NCI-H1105 (cell line): ENCODE results near the gene PTPRD.
"Not testable (repeated sequence)": the region's sequence is repeated elsewhere in the genome, so short reads cannot be mapped to it uniquely, and the experiment has no call there.

Source experiments
- DNase-seq: peaks from one replicate; lab custom pipeline; 2025; lab: John Stamatoyannopoulos, UW

Gene PTPRD

GRCh38 chr9:9170439-9171134, 1442.2 kb downstream of the PTPRD start:
- DNase-seq = peak; percentile 54

GRCh38 chr9:9142001-9142400, 1470.8 kb downstream of the PTPRD start:
- DNase-seq = peak; percentile 71

GRCh38 chr9:9133526-9133925, 1479.3 kb downstream of the PTPRD start:
- DNase-seq = no peak

- DNase-seq = no peak
Observed at GRCh38 chr9:9124616-9125015, 1488.2 kb downstream of the PTPRD start.

DNA sequence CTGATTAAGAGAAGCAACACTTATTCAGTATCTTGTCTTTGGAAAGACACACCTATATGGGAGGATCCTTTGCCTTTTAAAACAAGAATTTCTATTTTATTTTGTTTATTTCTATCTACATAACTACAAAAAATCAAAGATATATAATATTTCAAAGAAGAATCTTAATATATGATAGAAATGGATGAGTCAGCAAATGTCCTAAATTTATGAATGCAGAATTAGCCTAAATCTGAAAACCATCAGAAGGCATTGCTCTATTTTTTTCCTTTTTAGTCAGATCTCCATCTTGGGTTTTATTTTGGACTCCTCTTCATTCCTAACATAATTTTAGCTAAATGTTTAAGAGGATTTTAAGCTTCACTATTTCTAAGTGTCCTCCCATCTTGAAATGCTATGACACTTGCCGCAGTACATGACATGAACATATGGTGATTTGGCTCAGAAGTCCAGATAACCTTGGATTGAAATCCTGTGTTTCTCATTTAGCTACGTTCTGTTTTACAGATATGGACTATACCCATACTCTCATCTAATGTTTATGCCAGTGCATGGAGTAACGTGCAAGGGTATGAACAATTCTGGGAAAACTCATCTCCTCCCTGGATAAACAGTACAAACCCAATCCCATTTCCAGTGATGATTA, 1490.4 kb downstream of the PTPRD start:
- no peak for DNase-seq

- peak; percentile 47 for DNase-seq
Observed at GRCh38 chr9:9117866-9118265, 1494.9 kb downstream of the PTPRD start.

DNA sequence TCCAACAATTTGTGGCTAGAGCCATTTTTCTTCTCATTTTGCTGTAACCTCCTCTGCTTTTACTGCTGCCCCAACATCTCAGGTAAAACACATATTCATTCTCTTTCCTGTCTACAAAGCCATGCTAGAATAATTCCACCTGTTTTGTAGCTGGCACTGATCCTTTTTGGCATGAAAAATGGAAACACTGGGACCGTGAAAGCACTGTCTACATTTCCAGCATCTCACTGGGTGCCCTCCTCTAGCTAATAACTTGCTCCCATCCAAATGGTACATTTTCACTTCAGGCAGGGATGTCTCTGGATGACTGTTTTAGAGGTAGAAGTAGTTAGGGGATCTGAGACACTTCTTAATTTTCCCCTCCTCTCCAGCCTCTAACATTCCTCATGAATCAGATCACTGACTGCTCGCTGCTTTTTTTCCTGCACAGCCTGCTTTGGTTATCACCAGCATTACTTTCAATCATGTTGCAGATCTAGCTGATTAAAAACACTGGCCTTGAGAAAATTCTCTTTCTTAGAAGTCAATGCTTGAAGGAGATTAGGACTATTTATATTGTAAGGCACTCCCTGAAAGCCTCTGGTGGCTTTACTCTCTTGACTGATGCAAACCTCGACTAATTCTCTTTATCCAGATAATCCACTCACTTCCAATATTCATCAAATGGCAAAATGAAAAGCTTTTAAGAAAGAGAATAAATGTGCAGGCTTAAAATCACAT, 1500.6 kb downstream of the PTPRD start:
- DNase-seq = no peak

DNA sequence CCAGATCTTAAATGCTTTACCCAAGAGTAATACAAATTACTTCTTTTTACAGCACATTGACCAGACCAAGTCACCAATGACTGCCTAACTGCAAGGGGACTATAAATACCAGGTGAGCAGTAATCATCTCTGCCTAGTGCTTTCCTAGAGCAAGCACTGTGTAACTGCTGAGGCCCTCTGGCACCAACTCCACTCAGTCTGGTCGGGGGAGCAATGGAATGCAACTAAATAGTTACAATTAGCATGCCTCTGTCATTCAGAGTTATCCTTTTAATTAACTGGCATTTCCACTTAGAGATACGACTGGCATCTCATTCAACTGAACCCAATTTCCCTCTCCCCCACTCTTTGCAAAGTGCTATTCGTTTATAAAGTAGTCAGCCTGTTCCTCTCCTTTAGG, 1504.2 kb downstream of the PTPRD start:
- DNase-seq = no peak

- no peak for DNase-seq
Observed at GRCh38 chr9:9102295-9102694, 1510.5 kb downstream of the PTPRD start.

GRCh38 chr9:9100070-9100469, 1512.7 kb downstream of the PTPRD start:
- DNase-seq = no peak

- DNase-seq = no peak
Observed at GRCh38 chr9:9099646-9100045, 1513.2 kb downstream of the PTPRD start.

GRCh38 chr9:9097254-9097653, 1515.5 kb downstream of the PTPRD start:
- DNase-seq = not testable (repeated sequence)

DNA sequence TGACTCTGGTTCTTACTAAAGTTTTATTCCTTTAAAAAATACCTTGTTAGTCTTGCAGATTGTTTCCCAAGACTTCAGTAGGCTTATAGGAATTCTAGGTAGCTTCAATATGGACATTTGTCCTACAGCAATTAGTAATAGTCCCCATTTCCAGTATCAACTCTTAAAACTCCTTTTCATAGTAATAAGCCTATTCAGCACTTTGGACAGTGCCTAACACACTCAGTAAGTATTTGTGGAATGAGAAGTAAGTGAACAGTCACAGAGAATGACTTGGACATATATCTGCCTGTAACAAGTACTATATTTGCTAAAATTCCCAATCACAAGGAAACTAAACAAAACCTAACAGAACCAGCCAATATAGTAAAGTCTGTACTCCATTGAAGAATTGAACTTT, 1521.4 kb downstream of the PTPRD start:
- no peak for DNase-seq

GRCh38 chr9:9079473-9079872, 1533.3 kb downstream of the PTPRD start:
- DNase-seq = no peak

DNA sequence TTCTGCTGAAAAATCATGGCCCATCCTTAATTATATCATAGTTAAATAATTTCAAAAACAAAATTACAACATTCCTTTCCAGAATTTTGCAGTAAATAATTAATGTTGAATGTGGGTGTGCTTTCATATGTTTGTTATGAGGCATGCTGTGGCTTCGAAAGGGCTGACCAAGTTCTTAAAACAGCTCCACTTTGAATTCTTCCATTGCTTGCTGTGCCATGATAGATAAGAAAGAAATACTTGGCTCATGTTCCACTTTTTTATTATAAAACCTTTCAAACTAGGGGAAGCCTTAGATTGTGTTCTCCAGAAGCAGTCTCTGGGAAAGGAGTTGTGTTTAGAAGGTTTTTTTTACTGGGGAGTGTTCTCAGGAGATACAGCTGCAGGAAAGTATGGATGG, 1534.5 kb downstream of the PTPRD start:
- no peak for DNase-seq

- DNase-seq = peak; percentile 10
Observed at GRCh38 chr9:9061627-9062026, 1551.2 kb downstream of the PTPRD start.

DNA sequence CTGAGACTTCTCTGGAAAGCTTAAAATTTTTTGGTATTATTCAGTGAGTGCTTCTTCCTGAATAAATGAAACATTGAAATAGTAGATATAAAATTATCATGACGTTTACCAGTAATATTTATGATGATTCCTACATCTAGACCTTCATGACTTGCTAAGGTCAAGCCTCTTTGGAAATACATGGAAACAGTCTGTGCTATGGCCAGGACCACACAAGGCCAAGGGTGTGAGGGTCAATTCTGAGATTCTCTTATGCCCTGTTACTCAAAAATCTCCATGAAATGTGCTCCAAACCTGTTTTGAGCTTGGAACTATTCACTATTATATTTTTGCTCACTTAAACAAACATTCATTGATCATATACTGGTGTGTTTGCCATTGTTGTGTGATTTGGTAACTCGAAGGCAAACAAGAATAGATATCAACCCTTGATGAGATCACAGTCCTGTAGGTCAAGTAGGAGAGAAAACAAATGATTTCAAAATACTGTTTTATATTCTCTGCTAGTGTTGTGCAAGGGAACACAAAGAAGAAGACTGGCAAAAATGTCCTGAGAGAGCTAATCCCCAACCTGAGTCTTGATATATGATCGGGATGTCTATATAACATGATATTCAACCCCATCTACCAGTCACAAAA, 1558.3 kb downstream of the PTPRD start:
- no peak for DNase-seq

DNA sequence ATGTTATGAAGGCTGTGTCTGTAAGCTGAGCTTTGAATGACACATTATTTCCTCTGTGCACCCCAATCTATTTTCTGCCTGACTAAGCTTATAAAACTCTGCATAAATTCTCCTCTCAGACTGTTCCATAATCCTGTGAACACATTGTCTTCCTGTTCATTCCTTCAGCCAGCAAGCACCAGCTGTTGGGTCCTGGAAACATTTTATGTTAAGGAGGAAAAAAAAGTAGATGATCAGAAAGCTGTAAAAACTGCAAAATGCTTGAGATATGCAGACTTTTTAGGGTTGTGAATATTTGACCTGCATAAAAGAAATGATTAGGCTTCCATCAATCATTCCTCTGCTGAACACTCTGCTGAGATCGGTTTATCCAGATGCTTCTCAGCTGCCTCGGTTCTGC, 1567.2 kb downstream of the PTPRD start:
- DNase-seq = no peak

DNA sequence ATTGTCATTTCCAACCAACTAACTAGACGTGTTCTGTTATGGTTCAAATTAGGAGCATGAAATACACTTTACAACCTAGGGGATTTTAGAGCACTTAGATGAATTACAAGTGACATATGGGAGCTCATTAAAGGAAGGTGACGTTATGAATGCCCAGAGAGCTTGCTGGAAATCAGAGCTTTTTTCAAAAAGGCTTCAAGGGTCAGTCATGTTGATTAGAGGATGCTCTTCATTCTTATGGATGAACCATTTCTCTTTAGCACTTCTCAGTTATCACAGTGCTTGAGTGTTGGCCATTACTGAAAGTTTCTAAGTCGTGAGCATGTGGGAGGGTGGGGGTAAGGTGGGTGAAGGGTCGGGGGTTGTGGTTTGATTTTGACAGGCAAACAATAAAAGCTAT, 1567.7 kb downstream of the PTPRD start:
- no peak for DNase-seq

DNA sequence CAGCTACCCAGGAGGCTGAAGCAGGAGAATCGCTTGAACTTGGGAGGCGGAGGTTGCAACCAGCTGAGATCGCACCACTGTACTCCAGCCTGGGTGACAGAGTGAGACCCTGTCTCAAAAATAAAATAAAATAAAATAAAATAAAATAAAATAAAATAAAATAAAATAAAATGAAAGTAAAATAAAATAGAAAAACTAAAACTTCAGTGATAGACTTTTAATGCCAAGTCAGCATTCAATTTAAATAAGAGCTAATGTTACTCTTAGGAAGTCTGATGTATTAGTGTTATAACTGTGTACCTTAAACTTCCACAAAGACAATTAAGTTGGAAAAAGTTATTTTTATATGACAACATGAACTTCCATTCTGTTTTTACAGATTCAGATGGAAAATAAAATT, 1569.0 kb downstream of the PTPRD start:
- not testable (repeated sequence) for DNase-seq

- no peak for DNase-seq
Observed at GRCh38 chr9:9041756-9042155, 1571.0 kb downstream of the PTPRD start.

DNA sequence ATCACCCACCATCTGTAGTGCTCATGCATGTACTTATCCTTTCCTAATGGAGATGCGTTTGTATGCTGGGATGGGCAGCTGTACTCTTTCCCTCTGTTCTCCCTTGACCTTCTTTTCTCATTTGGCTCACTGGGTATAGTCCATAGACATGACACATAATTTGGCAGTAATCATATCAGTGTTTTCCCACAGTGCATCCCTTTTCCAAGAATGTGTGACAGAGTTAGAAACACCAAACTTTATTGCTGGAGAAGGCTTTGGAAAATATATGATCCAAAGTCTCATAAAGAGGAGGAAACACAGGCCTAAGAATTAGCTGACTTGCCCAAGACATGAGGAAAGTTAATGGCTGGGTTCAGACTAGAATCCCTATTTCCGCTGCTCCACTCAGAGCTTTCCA, 1579.8 kb downstream of the PTPRD start:
- DNase-seq = no peak

- DNase-seq = no peak
Observed at GRCh38 chr9:9016597-9016996, 1596.2 kb downstream of the PTPRD start.
